SK-N-SH (cell line): ENCODE results near the gene ZNF579. TPM values are rescaled to one million over a fixed set of nuclear protein-coding genes. Genes with fewer than 3 reads are reported as not detected.

Experiments
- CTCF ChIA-PET: fragments of 300-600, 350-600 bp; formaldehyde crosslinking; extraction: SDS; loops from one replicate; lab custom pipeline; 2021; lab: Yijun Ruan, JAX
- POLR2A ChIA-PET: fragments of 350-600 bp; sonication (Branson Sonifier 250); formaldehyde crosslinking; extraction: SDS; loops from one replicate; lab custom pipeline; 2020; ENCODE audit warnings: antibody characterized with exemption, inconsistent platforms; lab: Yijun Ruan, JAX
- DNase-seq: peaks from one replicate; pipeline ENCODE4 v3.0.0; 2012
- H2AFZ ChIP-seq: fragments of 200-600 bp; sonication (generic); 2 replicates; pipeline ENCODE4 v1.8.1; 2016; ENCODE audit warnings: antibody characterized with exemption, mild to moderate bottlenecking, low read depth
- H3F3A ChIP-seq: fragments of 200-600 bp; sonication (generic); replicated peaks from 2 replicates; pipeline ENCODE3; 2016; ENCODE audit warnings: antibody characterized with exemption, mild to moderate bottlenecking; ENCODE audit not compliant: insufficient read depth
- H3K27ac ChIP-seq, 2 experiments: fragments of 200-500 bp in 1 of 2; fragments of 200-600 bp in 1 of 2; sonication (Bioruptor generic) in 1 of 2; sonication (generic), shearing (Covaris generic) in 1 of 2; 2 replicates each; pipeline versions ENCODE4 v1.5.1 to v1.6.1; 2014 to 2016; ENCODE audit warnings: low read depth in 2 of 2, inconsistent platforms in 1 of 2, low read length in 1 of 2, mild to moderate bottlenecking in 1 of 2, mixed read lengths in 1 of 2
- H3K27me3 ChIP-seq: fragments of 200-600 bp; sonication (generic), shearing (Covaris generic); 2 replicates; pipeline ENCODE4 v1.6.1; 2016; ENCODE audit warnings: mixed run types; ENCODE audit not compliant: insufficient read depth
- H3K36me3 ChIP-seq, 2 experiments: fragments of 200-500 bp in 1 of 2; fragments of 200-600 bp in 1 of 2; sonication (Bioruptor generic) in 1 of 2; sonication (generic) in 1 of 2; replicated peaks in 1 of 2; 2 replicates each; pipeline versions ENCODE3 to v1.5.1; 2014 to 2016; ENCODE audit warnings: low read length in 1 of 2, mild to moderate bottlenecking in 1 of 2; ENCODE audit not compliant: insufficient read depth in 2 of 2, control insufficient read depth in 1 of 2
- H3K4me1 ChIP-seq, 2 experiments: fragments of 200-500 bp in 1 of 2; fragments of 200-600 bp in 1 of 2; sonication (Bioruptor generic) in 1 of 2; sonication (generic), shearing (Covaris generic) in 1 of 2; 2 replicates each; pipeline versions ENCODE4 v1.5.1 to v1.6.1; 2014 to 2016; ENCODE audit warnings: low read depth in 1 of 2, low read length in 1 of 2, mixed run types in 1 of 2; ENCODE audit not compliant: insufficient read depth in 2 of 2, control insufficient read depth in 1 of 2
- H3K4me2 ChIP-seq: fragments of 200-600 bp; sonication (generic), shearing (Covaris generic); 2 replicates; pipeline ENCODE4 v1.6.1; 2017; ENCODE audit warnings: mixed run types
- H3K4me3 ChIP-seq, 2 experiments: fragments of 200-500 bp in 1 of 2; fragments of 200-600 bp in 1 of 2; sonication (Bioruptor generic) in 1 of 2; sonication (generic), shearing (Covaris generic) in 1 of 2; 2 replicates each; pipeline versions ENCODE4 v1.5.1 to v1.8.1; 2014 to 2016; ENCODE audit warnings: low read depth in 2 of 2, inconsistent platforms in 1 of 2, low read length in 1 of 2, mild to moderate bottlenecking in 1 of 2, mixed read lengths in 1 of 2, moderate library complexity in 1 of 2
- H3K79me2 ChIP-seq: fragments of 200-600 bp; sonication (generic); 2 replicates; pipeline ENCODE4 v1.8.1; 2017; ENCODE audit warnings: mild to moderate bottlenecking; ENCODE audit not compliant: insufficient read depth
- H3K9ac ChIP-seq: fragments of 200-600 bp; sonication (generic); 2 replicates; pipeline ENCODE4 v1.6.1; 2017; ENCODE audit warnings: mixed run types
- H3K9me2 ChIP-seq: fragments of 200-600 bp; sonication (generic); 2 replicates; pipeline ENCODE4 v1.6.1; 2017; ENCODE audit warnings: mixed run types
- H3K9me3 ChIP-seq: fragments of 200-600 bp; sonication (generic); 2 replicates; pipeline ENCODE4 v1.6.1; 2017; ENCODE audit warnings: mixed run types, mild to moderate bottlenecking, moderate library complexity
- H4K20me1 ChIP-seq: fragments of 200-600 bp; sonication (generic); 2 replicates; pipeline ENCODE4 v1.6.1; 2017; ENCODE audit warnings: mild to moderate bottlenecking, mixed run types; ENCODE audit not compliant: insufficient read depth
- EZH2phosphoT487 ChIP-seq: fragments of 200-600 bp; sonication (generic); IDR thresholded peaks from 2 replicates; pipeline ENCODE4 v1.6.1; 2017; ENCODE audit warnings: low read depth, mixed run types, mild to moderate bottlenecking, antibody characterized with exemption, moderate library complexity, borderline replicate concordance
- GABPA ChIP-seq: IDR thresholded peaks from 2 replicates; pipeline ENCODE4 v1.4.0; 2012; ENCODE audit warnings: low read depth, mild to moderate bottlenecking
- JUND ChIP-seq: IDR thresholded peaks from 2 replicates; pipeline ENCODE4 v1.4.0; 2012
- MAX ChIP-seq: IDR thresholded peaks from 2 replicates; pipeline ENCODE4 v1.4.0; 2012; ENCODE audit warnings: low read depth
- MEF2A ChIP-seq: IDR thresholded peaks from 2 replicates; pipeline ENCODE4 v1.4.0; 2012; ENCODE audit warnings: low read depth, borderline replicate concordance
- MXI1 ChIP-seq: IDR thresholded peaks from 2 replicates; pipeline ENCODE4 v1.6.1; 2012; ENCODE audit warnings: mild to moderate bottlenecking, low read depth, low read length, improper control_type of control experiment
- NFIC ChIP-seq: IDR thresholded peaks from 2 replicates; pipeline ENCODE4 v1.4.0; 2012; ENCODE audit warnings: borderline replicate concordance
- NRF1 ChIP-seq: IDR thresholded peaks from 2 replicates; pipeline ENCODE4 v1.6.1; 2012; ENCODE audit warnings: low read depth, mild to moderate bottlenecking, low read length
- POLR2AphosphoS5 ChIP-seq: IDR thresholded peaks from 2 replicates; pipeline ENCODE4 v1.6.1; 2012; ENCODE audit warnings: low read depth, low read length
- RAD21 ChIP-seq: IDR thresholded peaks from 2 replicates; pipeline ENCODE4 v1.6.1; 2012; ENCODE audit warnings: mild to moderate bottlenecking, low read length
- REST ChIP-seq: IDR thresholded peaks from 2 replicates; pipeline ENCODE4 v1.6.1; 2012; ENCODE audit warnings: mild to moderate bottlenecking, low read depth, low read length, moderate library complexity
- RFX5 ChIP-seq: IDR thresholded peaks from 2 replicates; pipeline ENCODE4 v1.6.1; 2012; ENCODE audit warnings: mild to moderate bottlenecking, improper control_type of control experiment, low read length
- SIN3A ChIP-seq: IDR thresholded peaks from 2 replicates; pipeline ENCODE4 v1.6.1; 2012; ENCODE audit warnings: low read depth, mild to moderate bottlenecking, low read length, moderate library complexity, borderline replicate concordance
- SMC3 ChIP-seq: IDR thresholded peaks from 2 replicates; pipeline ENCODE4 v1.6.1; 2012; ENCODE audit warnings: low read depth, low read length, improper control_type of control experiment
- TAF1 ChIP-seq: IDR thresholded peaks from 2 replicates; pipeline ENCODE4 v1.6.1; 2012; ENCODE audit warnings: low read depth, mild to moderate bottlenecking, low read length, moderate library complexity, borderline replicate concordance
- TCF12 ChIP-seq: IDR thresholded peaks from 2 replicates; pipeline ENCODE4 v1.4.0; 2012
- TEAD4 ChIP-seq: IDR thresholded peaks from 2 replicates; pipeline ENCODE4 v1.4.0; 2012; ENCODE audit warnings: mild to moderate bottlenecking, borderline replicate concordance; ENCODE audit not compliant: insufficient read depth
- USF1 ChIP-seq: IDR thresholded peaks from 2 replicates; pipeline ENCODE4 v1.4.0; 2012; ENCODE audit warnings: low read depth, borderline replicate concordance
- YY1 ChIP-seq: IDR thresholded peaks from 2 replicates; pipeline ENCODE4 v1.4.0; 2012; ENCODE audit warnings: low read depth, mild to moderate bottlenecking
- ZBTB33 ChIP-seq: IDR thresholded peaks from 2 replicates; pipeline ENCODE4 v1.4.0; 2012; ENCODE audit warnings: low read depth, borderline replicate concordance
- WGBS: methylation state at CpG from one replicate; pipeline ENCODE4 v1.1.6; 2017; ENCODE audit warnings: low lambda C conversion rate; 5-methylcytosine and 5-hydroxymethylcytosine counted together
- polyA plus RNA-seq, 3 experiments: library from polyadenylated mRNA; depleted of rRNA; stranded (reverse); fragments of >200 nt; gene quantifications; 2 replicates each; pipeline ENCODE4 v1.2.3, GENCODE V29; 2012

Gene ZNF579
- polyA plus RNA-seq, 1 of the 3 experiments (the other 2 are of a cell fraction), result 5.9 TPM

- no peak overlapping the region for H3K27ac ChIP-seq
- no peak for DNase-seq
- no peaks in the 10 kb centered on the region for H3K27me3 ChIP-seq
- CTCF ChIA-PET, result interaction anchor here (1.3 kb wide), 1 partner anchor 53 kb away, joined by 3 read pairs; no protein-coding TSS in a partner anchor
- no peaks in the 10 kb centered on the region for H3K79me2 ChIP-seq
- TF ChIP-seq USF1, result no peak
- TF ChIP-seq JUND, result no peak
- no peak for TF ChIP-seq EZH2phosphoT487
- TF ChIP-seq TAF1, result no peak
- no peak for TF ChIP-seq MAX
- no peak for TF ChIP-seq MXI1
- TF ChIP-seq RFX5, result no peak
- TF ChIP-seq TCF12, result no peak
- no peak for TF ChIP-seq RAD21
- no peak for TF ChIP-seq SIN3A
- POLR2A ChIA-PET, result no interaction called here
- peaks cover 15% of the 10 kb centered on the region for H3F3A ChIP-seq
- no peak overlapping the region for H3K9ac ChIP-seq
- H3K36me3 ChIP-seq, result no peaks in the 10 kb centered on the region
- no peak overlapping the region for H3K4me3 ChIP-seq
- no peaks in the 10 kb centered on the region for H3K9me2 ChIP-seq
- H3K9me3 ChIP-seq, result no peaks in the 10 kb centered on the region
- no peak overlapping the region for H2AFZ ChIP-seq
- WGBS, result 70% methylated on average over 13 of the region's 13 CpGs
- peaks cover 0 to 12% of the 10 kb centered on the region in 2 experiments; a peak in 3 of 4 replicates for H3K4me1 ChIP-seq
- H3K4me2 ChIP-seq, result no peak overlapping the region
- H4K20me1 ChIP-seq, result no peaks in the 10 kb centered on the region
These were observed 27.1 kb downstream of the ZNF579 start for GRCh38 chr19:55553217-55554182.

GRCh38 chr19:55552620-55553019 is 28.0 kb downstream of the ZNF579 start:
- Histone ChIP-seq H3K4me1 (peaks cover 0 to 17% of the 10 kb centered on the region in 2 experiments; a peak in 3 of 4 replicates), H4K20me1 (no peaks in the 10 kb centered on the region), H3K9me2 (no peaks in the 10 kb centered on the region), H3K9ac (no peak overlapping the region), H3K9me3 (no peaks in the 10 kb centered on the region), H3F3A (peaks cover 15% of the 10 kb centered on the region), H3K36me3 (no peaks in the 10 kb centered on the region), H2AFZ (no peak overlapping the region), H3K27me3 (no peaks in the 10 kb centered on the region), H3K4me2 (no peak overlapping the region), H3K4me3 (no peak overlapping the region), H3K79me2 (no peaks in the 10 kb centered on the region), H3K27ac (no peak overlapping the region)
- no peak for DNase-seq
- POLR2A ChIA-PET, result no interaction called here
- CTCF ChIA-PET, result no interaction called here
- TF ChIP-seq MXI1 (no peak), NFIC (no peak), REST (no peak), GABPA (no peak), POLR2AphosphoS5 (no peak), ZBTB33 (no peak), TEAD4 (no peak), YY1 (no peak), NRF1 (no peak), MEF2A (no peak), SMC3 (no peak)
- WGBS, result 84% methylated on average over 13 of the region's 13 CpGs
